ENCODE results near the gene INHBB. TPM values are rescaled to one million over a fixed set of nuclear protein-coding genes. Genes with fewer than 3 reads are reported as not detected.
A peak's percentile ranks its signal among the peaks of the same experiment; 100 is the strongest.

The INHBB gene
- total RNA-seq, 1 experiment from 2014 or later: 223 TPM

DNA sequence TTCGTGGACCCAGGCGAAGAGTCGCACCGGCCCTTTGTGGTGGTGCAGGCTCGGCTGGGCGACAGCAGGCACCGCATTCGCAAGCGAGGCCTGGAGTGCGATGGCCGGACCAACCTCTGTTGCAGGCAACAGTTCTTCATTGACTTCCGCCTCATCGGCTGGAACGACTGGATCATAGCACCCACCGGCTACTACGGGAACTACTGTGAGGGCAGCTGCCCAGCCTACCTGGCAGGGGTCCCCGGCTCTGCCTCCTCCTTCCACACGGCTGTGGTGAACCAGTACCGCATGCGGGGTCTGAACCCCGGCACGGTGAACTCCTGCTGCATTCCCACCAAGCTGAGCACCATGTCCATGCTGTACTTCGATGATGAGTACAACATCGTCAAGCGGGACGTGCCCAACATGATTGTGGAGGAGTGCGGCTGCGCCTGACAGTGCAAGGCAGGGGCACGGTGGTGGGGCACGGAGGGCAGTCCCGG, 3.5 kb downstream of the INHBB start:
- Histone ChIP-seq H2AFZ (ENCODE audit: low read length) (no peak overlapping the region), H3K9ac (ENCODE audit: low read length) (no peak overlapping the region), H3K9me2 (replicated peaks; ENCODE audit: low read length) (no peaks in the 10 kb centered on the region), H3K4me3 (ENCODE audit: low read length) (peak overlapping the region; percentile 90), H3K36me3 (ENCODE audit: low read depth, low read length) (peaks cover 55% of the 10 kb centered on the region), H4K20me1 (ENCODE audit: low read length) (peaks cover 51% of the 10 kb centered on the region), H3K79me2 (ENCODE audit: low read length) (peaks cover 85% of the 10 kb centered on the region), H3K27ac (ENCODE audit: low read length) (peak overlapping the region; percentile 68; the same call in 1 of the 2 replicates), H3K27me3 (ENCODE audit: low read length) (no peaks in the 10 kb centered on the region), H3K4me1 (ENCODE audit: insufficient read depth, low read length) (peaks cover 46% of the 10 kb centered on the region), H3F3A (ENCODE audit: low read length, unreplicated experiment) (peaks cover 8% of the 10 kb centered on the region), H3K9me3 (ENCODE audit: low read length) (no peaks in the 10 kb centered on the region), H3K4me2 (ENCODE audit: low read length) (peak overlapping the region; percentile 86)
- ChIA-PET CTCF (no interaction called here), POLR2A (ENCODE audit: unreplicated experiment) (no interaction called here)
- ATAC-seq: no peak
- no peak for DNase-seq
- intact Hi-C loops (cut with micrococcal nuclease): no loop called here
- TF ChIP-seq, protein P1, sequence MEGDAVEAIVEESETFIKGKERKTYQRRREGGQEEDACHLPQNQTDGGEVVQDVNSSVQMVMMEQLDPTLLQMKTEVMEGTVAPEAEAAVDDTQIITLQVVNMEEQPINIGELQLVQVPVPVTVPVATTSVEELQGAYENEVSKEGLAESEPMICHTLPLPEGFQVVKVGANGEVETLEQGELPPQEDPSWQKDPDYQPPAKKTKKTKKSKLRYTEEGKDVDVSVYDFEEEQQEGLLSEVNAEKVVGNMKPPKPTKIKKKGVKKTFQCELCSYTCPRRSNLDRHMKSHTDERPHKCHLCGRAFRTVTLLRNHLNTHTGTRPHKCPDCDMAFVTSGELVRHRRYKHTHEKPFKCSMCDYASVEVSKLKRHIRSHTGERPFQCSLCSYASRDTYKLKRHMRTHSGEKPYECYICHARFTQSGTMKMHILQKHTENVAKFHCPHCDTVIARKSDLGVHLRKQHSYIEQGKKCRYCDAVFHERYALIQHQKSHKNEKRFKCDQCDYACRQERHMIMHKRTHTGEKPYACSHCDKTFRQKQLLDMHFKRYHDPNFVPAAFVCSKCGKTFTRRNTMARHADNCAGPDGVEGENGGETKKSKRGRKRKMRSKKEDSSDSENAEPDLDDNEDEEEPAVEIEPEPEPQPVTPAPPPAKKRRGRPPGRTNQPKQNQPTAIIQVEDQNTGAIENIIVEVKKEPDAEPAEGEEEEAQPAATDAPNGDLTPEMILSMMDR (conservative IDR thresholded peaks at IDR 0.05; ENCODE audit: low read depth, low read length): no peak
- TF ChIP-seq EZH2phosphoT487 (IDR thresholded peaks at IDR 0.05; ENCODE audit: borderline replicate concordance, low read length): no peak
- TF ChIP-seq EZH2 (IDR thresholded peaks at IDR 0.05; ENCODE audit: low read length, unreplicated experiment): no peak
- no TSS peak for BruUV-seq (replicated peaks)

DNA sequence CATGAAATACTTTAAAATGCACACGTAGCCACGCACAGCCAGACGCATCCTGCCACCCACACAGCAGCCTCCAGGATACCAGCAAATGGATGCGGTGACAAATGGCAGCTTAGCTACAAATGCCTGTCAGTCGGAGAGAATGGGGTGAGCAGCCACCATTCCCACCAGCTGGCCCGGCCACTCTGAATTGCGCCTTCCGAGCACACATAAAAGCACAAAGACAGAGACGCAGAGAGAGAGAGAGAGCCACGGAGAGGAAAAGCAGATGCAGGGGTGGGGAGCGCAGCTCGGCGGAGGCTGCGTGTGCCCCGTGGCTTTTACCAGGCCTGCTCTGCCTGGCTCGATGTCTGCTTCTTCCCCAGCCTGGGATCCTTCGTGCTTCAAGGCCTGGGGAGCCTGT, 4.1 kb downstream of the INHBB start:
- Histone ChIP-seq H4K20me1 (ENCODE audit: low read length) (peaks cover 51% of the 10 kb centered on the region), H3K27me3 (ENCODE audit: low read length) (no peaks in the 10 kb centered on the region), H3K4me2 (ENCODE audit: low read length) (peak overlapping the region; percentile 86), H3K9me2 (replicated peaks; ENCODE audit: low read length) (no peaks in the 10 kb centered on the region), H3K9me3 (ENCODE audit: low read length) (no peaks in the 10 kb centered on the region), H3K36me3 (ENCODE audit: low read depth, low read length) (peaks cover 55% of the 10 kb centered on the region), H3K4me3 (ENCODE audit: low read length) (peak overlapping the region; percentile 90), H3K4me1 (ENCODE audit: insufficient read depth, low read length) (peaks cover 46% of the 10 kb centered on the region), H3F3A (ENCODE audit: low read length, unreplicated experiment) (peaks cover 8% of the 10 kb centered on the region), H2AFZ (ENCODE audit: low read length) (no peak overlapping the region), H3K9ac (ENCODE audit: low read length) (no peak overlapping the region), H3K27ac (ENCODE audit: low read length) (no peak overlapping the region), H3K79me2 (ENCODE audit: low read length) (peaks cover 79% of the 10 kb centered on the region)
- CTCF ChIA-PET: no interaction called here
- ATAC-seq (no peak), DNase-seq (no peak)
- no TSS peak for BruUV-seq (replicated peaks)
- intact Hi-C loops (cut with micrococcal nuclease): no loop called here
- POLR2A ChIA-PET (ENCODE audit: unreplicated experiment): no interaction called here
- TF ChIP-seq, protein P1 (conservative IDR thresholded peaks at IDR 0.05; ENCODE audit: low read depth, low read length): no peak
- TF ChIP-seq EZH2 (IDR thresholded peaks at IDR 0.05; ENCODE audit: low read length, unreplicated experiment): no peak
- no peak for TF ChIP-seq EZH2phosphoT487 (IDR thresholded peaks at IDR 0.05; ENCODE audit: borderline replicate concordance, low read length)

DNA sequence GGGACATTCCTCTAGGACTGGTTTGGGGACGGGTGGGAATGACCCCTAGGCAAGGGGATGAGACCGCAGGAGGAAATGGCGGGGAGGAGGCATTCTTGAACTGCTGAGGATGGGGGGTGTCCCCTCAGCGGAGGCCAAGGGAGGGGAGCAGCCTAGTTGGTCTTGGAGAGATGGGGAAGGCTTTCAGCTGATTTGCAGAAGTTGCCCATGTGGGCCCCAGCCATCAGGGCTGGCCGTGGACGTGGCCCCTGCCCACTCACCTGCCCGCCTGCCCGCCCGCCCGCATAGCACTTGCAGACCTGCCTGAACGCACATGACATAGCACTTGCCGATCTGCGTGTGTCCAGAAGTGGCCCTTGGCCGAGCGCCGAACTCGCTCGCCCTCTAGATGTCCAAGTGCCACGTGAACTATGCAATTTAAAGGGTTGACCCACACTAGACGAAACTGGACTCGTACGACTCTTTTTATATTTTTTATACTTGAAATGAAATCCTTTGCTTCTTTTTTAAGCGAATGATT, 4.9 kb downstream of the INHBB start:
- Histone ChIP-seq H3K9me2 (replicated peaks; ENCODE audit: low read length) (no peaks in the 10 kb centered on the region), H3K4me1 (ENCODE audit: insufficient read depth, low read length) (peaks cover 46% of the 10 kb centered on the region), H3K4me3 (ENCODE audit: low read length) (peak overlapping the region; percentile 35; the same call in 1 of the 2 replicates), H3K9me3 (ENCODE audit: low read length) (no peaks in the 10 kb centered on the region), H3K4me2 (ENCODE audit: low read length) (peak overlapping the region; percentile 86), H2AFZ (ENCODE audit: low read length) (no peak overlapping the region), H4K20me1 (ENCODE audit: low read length) (peaks cover 51% of the 10 kb centered on the region), H3K9ac (ENCODE audit: low read length) (no peak overlapping the region), H3K27ac (ENCODE audit: low read length) (no peak overlapping the region), H3F3A (ENCODE audit: low read length, unreplicated experiment) (peaks cover 8% of the 10 kb centered on the region), H3K79me2 (ENCODE audit: low read length) (peaks cover 74% of the 10 kb centered on the region), H3K36me3 (ENCODE audit: low read depth, low read length) (peaks cover 55% of the 10 kb centered on the region), H3K27me3 (ENCODE audit: low read length) (no peaks in the 10 kb centered on the region)
- ChIA-PET CTCF (no interaction called here), POLR2A (ENCODE audit: unreplicated experiment) (no interaction called here)
- TF ChIP-seq, protein P1 (conservative IDR thresholded peaks at IDR 0.05; ENCODE audit: low read depth, low read length): no peak
- TF ChIP-seq EZH2 (IDR thresholded peaks at IDR 0.05; ENCODE audit: low read length, unreplicated experiment) (no peak), EZH2phosphoT487 (IDR thresholded peaks at IDR 0.05; ENCODE audit: borderline replicate concordance, low read length) (no peak)
- BruUV-seq (replicated peaks): no TSS peak
- ATAC-seq (no peak), DNase-seq (no peak)
- intact Hi-C loops (cut with micrococcal nuclease): no loop called here
